ENCODE results near the gene ERMAP.

- TF ChIP-seq CTCF (IDR thresholded peaks at IDR 0.05): no peak
- no peak for TF ChIP-seq POLR2A (IDR thresholded peaks at IDR 0.05)
- TF ChIP-seq POLR2AphosphoS5 (IDR thresholded peaks at IDR 0.05): no peak
Measured at GRCh38 chr1:42769811-42770210, 47.1 kb upstream of the ERMAP start.
